Measurements from ENCODE around the gene ARFIP2. TPM values are rescaled to one million over a fixed set of nuclear protein-coding genes. Genes with fewer than 3 reads are reported as not detected.

The ARFIP2 gene
- total RNA-seq, 2 experiments from 2014 or later: 35.1 to 37.8 TPM

- peaks cover 7% of the 10 kb centered on the region for H3K36me3 Mint-ChIP-seq
- intact Hi-C loops (cut with micrococcal nuclease): no loop called here
- no peak for DNase-seq
- H3K27ac Mint-ChIP-seq: no peak overlapping the region
- POLR2A ChIA-PET: no interaction called here
- H3K9me3 Mint-ChIP-seq: no peaks in the 10 kb centered on the region
- CTCF ChIA-PET: interaction anchor here (2.0 kb wide), 2 partner anchors 15 to 80 kb away, joined by 7 to 8 read pairs; no protein-coding TSS in a partner anchor
- no peaks in the 10 kb centered on the region for H3K4me1 Mint-ChIP-seq (ENCODE audit: low read depth)
- H3K27me3 Mint-ChIP-seq: no peaks in the 10 kb centered on the region
- H3K4me3 Mint-ChIP-seq: no peak overlapping the region
Measured at GRCh38 chr11:6459099-6459450, 22.1 kb downstream of the ARFIP2 start.

DNA sequence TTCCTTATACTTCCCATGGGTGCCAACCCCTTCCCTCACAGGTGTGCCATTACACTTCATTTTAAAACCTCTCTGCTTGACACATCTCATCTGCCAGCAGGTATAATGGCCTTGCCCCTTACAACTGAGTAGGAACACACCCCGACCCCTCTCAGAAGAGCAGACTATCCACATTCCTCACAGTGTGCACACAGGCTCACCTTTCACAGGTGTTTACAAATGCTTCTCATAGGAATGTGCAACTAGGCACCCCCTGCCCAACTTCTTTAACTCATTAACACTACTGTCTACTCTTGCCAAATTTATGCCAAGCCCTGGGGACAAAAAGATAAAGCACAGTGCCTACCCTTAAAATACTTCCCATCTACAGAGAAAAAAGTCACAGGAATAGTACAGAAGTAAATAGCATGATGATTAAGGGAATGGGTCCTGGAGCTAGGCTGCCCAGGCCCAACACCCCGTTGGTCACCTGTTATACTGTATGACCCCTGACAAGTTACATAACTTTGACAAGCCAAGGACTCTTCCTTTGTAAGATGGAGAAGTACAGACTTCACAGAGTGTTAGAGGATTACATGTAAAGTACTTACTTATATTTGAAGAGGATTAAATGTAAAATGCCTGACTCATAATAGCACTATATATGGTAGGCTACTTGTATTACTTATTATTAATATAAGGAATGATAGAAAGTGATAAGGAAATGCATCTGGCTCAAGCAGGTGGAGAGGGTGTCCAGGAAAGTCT lies 22.6 kb downstream of the ARFIP2 start:
- H3K4me3 Mint-ChIP-seq: no peak overlapping the region
- POLR2A ChIA-PET: no interaction called here

GRCh38 chr11:6457581-6458320 lies 23.4 kb downstream of the ARFIP2 start:
- H3K27ac Mint-ChIP-seq: no peak overlapping the region
- no peaks in the 10 kb centered on the region for H3K27me3 Mint-ChIP-seq
- CTCF ChIA-PET: interaction anchor here (3.0 to 6.2 kb wide), 2 partner anchors 14 to 79 kb away, joined by 19 to 35 read pairs; no protein-coding TSS in a partner anchor

More for the DNA sequence above, 22.6 kb downstream of the ARFIP2 start:
- no peak overlapping the region for H3K27ac Mint-ChIP-seq
- CTCF ChIA-PET: interaction anchor here (2.0 kb wide), 2 partner anchors 15 to 79 kb away, joined by 7 to 8 read pairs; no protein-coding TSS in a partner anchor
- no peak for DNase-seq
- H3K4me1 Mint-ChIP-seq (ENCODE audit: low read depth): no peaks in the 10 kb centered on the region
- intact Hi-C loops (cut with micrococcal nuclease): no loop called here
- H3K9me3 Mint-ChIP-seq: no peaks in the 10 kb centered on the region
- no peaks in the 10 kb centered on the region for H3K27me3 Mint-ChIP-seq
- H3K36me3 Mint-ChIP-seq: peaks cover 3% of the 10 kb centered on the region

GRCh38 chr11:6456361-6457073 lies 24.6 kb downstream of the ARFIP2 start:
- CTCF ChIA-PET: interaction anchor here (3.0 to 6.2 kb wide), 2 partner anchors 13 to 78 kb away, joined by 19 to 35 read pairs; no protein-coding TSS in a partner anchor
- intact Hi-C loops (cut with micrococcal nuclease): no loop called here
- H3K4me1 Mint-ChIP-seq (ENCODE audit: low read depth): no peaks in the 10 kb centered on the region
- POLR2A ChIA-PET: no interaction called here
- no peak overlapping the region for H3K4me3 Mint-ChIP-seq
- H3K27me3 Mint-ChIP-seq: no peaks in the 10 kb centered on the region
- no peak for DNase-seq
- no peak overlapping the region for H3K27ac Mint-ChIP-seq
- no peaks in the 10 kb centered on the region for H3K9me3 Mint-ChIP-seq
- peaks cover 3% of the 10 kb centered on the region for H3K36me3 Mint-ChIP-seq

More at GRCh38 chr11:6457581-6458320, 23.4 kb downstream of the ARFIP2 start:
- DNase-seq: no peak
- peaks cover 3% of the 10 kb centered on the region for H3K36me3 Mint-ChIP-seq
- POLR2A ChIA-PET: no interaction called here
- intact Hi-C loops (cut with micrococcal nuclease): no loop called here
- H3K9me3 Mint-ChIP-seq: no peaks in the 10 kb centered on the region
- H3K4me3 Mint-ChIP-seq: no peak overlapping the region
- H3K4me1 Mint-ChIP-seq (ENCODE audit: low read depth): no peaks in the 10 kb centered on the region

DNA sequence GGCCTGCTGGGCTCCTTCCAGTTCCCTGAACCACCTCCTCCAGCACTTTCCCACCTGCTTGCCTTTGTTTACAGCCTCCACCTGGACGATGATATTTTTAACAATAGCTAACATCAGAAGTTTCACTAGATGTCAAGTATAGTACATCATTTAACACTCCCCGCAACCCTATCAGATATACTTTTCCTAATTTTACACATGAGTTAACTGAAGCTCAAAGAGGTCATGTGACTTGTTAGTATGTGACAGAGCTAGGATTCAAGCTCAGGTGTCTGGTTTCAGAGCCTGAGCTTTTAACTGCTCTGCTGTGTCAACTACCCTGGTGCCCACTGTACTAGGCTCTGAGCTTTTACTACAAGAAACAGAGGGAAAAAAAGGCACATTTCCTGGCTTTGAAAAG lies 26.1 kb downstream of the ARFIP2 start:
- Mint-ChIP-seq H3K4me3 (no peak overlapping the region), H3K9me3 (no peaks in the 10 kb centered on the region), H3K36me3 (peaks cover 3% of the 10 kb centered on the region), H3K27ac (no peak overlapping the region), H3K27me3 (no peaks in the 10 kb centered on the region), H3K4me1 (ENCODE audit: low read depth) (no peaks in the 10 kb centered on the region)
- no peak for DNase-seq
- POLR2A ChIA-PET: no interaction called here
- CTCF ChIA-PET: interaction anchor here (1.0 to 6.2 kb wide), 4 partner anchors 10 to 92 kb away, joined by 3 to 35 read pairs (median 13); no protein-coding TSS in a partner anchor
- intact Hi-C loops (cut with micrococcal nuclease): no loop called here

DNA sequence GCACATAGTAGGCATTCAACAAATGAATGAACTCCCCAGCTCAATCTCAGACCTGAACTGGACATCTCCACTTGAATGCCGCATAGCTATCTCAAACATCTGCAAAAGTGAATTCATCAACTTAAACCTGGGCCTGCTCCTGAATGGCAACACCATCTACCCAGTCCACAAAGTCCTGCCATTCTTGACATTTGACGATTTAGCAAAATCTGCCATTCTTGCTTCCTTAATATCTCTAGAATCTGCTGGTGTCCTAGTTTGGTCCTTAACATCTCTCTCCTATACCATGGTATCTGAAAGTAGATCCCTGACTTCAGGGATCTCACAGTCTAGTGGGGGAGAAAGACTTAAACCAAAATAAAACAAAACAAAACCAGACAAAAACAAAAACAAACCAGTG lies 28.0 kb downstream of the ARFIP2 start:
- ChIA-PET POLR2A (no interaction called here), CTCF (interaction anchor here (1.0 to 6.2 kb wide), 3 partner anchors 9 to 74 kb away, joined by 3 to 35 read pairs (median 13); no protein-coding TSS in a partner anchor)
- intact Hi-C loops (cut with micrococcal nuclease): no loop called here
- no peak for DNase-seq
- no peaks in the 10 kb centered on the region for H3K27me3 Mint-ChIP-seq
- H3K9me3 Mint-ChIP-seq: no peaks in the 10 kb centered on the region
- H3K36me3 Mint-ChIP-seq: peaks cover 3% of the 10 kb centered on the region
- no peak overlapping the region for H3K4me3 Mint-ChIP-seq
- H3K4me1 Mint-ChIP-seq (ENCODE audit: low read depth): no peaks in the 10 kb centered on the region
- no peak overlapping the region for H3K27ac Mint-ChIP-seq

- no peaks in the 10 kb centered on the region for H3K4me1 Mint-ChIP-seq (ENCODE audit: low read depth)
- intact Hi-C loops (cut with micrococcal nuclease): no loop called here
- H3K27ac Mint-ChIP-seq: no peak overlapping the region
- no peaks in the 10 kb centered on the region for H3K27me3 Mint-ChIP-seq
- no peak for DNase-seq
- POLR2A ChIA-PET: no interaction called here
- CTCF ChIA-PET: interaction anchor here (2.7 to 6.2 kb wide), 2 partner anchors 8 to 73 kb away, joined by 13 to 35 read pairs; no protein-coding TSS in a partner anchor
- no peak overlapping the region for H3K4me3 Mint-ChIP-seq
- H3K36me3 Mint-ChIP-seq: peaks cover 3% of the 10 kb centered on the region
- no peaks in the 10 kb centered on the region for H3K9me3 Mint-ChIP-seq
Measured at GRCh38 chr11:6452219-6452618, 28.9 kb downstream of the ARFIP2 start.

DNA sequence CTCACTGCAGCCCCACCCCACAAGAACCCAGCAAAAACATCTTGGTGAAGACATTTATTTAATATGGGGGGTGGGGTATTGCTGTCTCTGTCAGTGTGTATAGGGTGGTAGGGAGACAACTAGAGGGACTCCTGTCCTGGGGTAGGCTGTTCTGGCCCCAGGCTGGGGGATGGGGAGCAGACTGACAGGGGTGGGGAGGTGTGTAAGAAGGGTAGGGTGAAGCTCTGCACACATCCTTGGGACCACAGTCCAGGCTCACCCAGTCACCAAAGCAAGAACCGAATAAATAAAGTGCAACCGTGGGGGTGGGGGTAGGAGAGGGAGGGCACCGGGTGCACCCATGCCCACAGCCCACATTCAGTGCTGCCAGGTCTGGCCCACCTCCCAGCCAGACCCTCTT lies 32.6 kb downstream of the ARFIP2 start:
- POLR2A ChIA-PET: no interaction called here
- Mint-ChIP-seq H3K27ac (no peak overlapping the region), H3K4me1 (ENCODE audit: low read depth) (no peaks in the 10 kb centered on the region), H3K9me3 (no peaks in the 10 kb centered on the region), H3K27me3 (no peaks in the 10 kb centered on the region), H3K36me3 (no peaks in the 10 kb centered on the region), H3K4me3 (no peak overlapping the region)
- no peak for DNase-seq
- CTCF ChIA-PET: interaction anchor here (1.3 to 11.5 kb wide), 2 partner anchors 68 to 86 kb away, joined by 4 to 661 read pairs; no protein-coding TSS in a partner anchor
- intact Hi-C loops (cut with micrococcal nuclease): no loop called here

GRCh38 chr11:6443269-6444003 lies 37.7 kb downstream of the ARFIP2 start:
- Mint-ChIP-seq H3K27ac (no peak overlapping the region), H3K36me3 (no peaks in the 10 kb centered on the region), H3K27me3 (no peaks in the 10 kb centered on the region), H3K4me1 (ENCODE audit: low read depth) (no peaks in the 10 kb centered on the region), H3K9me3 (no peaks in the 10 kb centered on the region), H3K4me3 (no peak overlapping the region)
- CTCF ChIA-PET: interaction anchor here (0.5 to 11.5 kb wide), 44 partner anchors 9 to 302 kb away, joined by 3 to 661 read pairs (median 5); partner anchors contain the start of genes APBB1, ARFIP2, MRPL17 and SMPD1
- POLR2A ChIA-PET: interaction anchor here (0.5 to 2.0 kb wide), 7 partner anchors 14 to 148 kb away, joined by 3 to 14 read pairs (median 3); partner anchors contain the start of gene SMPD1
- intact Hi-C loops (cut with micrococcal nuclease): loop anchor here (1.0 to 2.0 kb wide), 5 partner anchors 24 to 64 kb away; partner anchors contain the start of gene APBB1
- DNase-seq: peak; percentile 66

- no peaks in the 10 kb centered on the region for H3K9me3 Mint-ChIP-seq
- no peak for DNase-seq
- POLR2A ChIA-PET: interaction anchor here (1.3 kb wide), 1 partner anchor 13 kb away, joined by 4 read pairs; no protein-coding TSS in a partner anchor
- no peaks in the 10 kb centered on the region for H3K36me3 Mint-ChIP-seq
- H3K27ac Mint-ChIP-seq: no peak overlapping the region
- no peak overlapping the region for H3K4me3 Mint-ChIP-seq
- no peaks in the 10 kb centered on the region for H3K4me1 Mint-ChIP-seq (ENCODE audit: low read depth)
- H3K27me3 Mint-ChIP-seq: no peaks in the 10 kb centered on the region
- CTCF ChIA-PET: interaction anchor here (1.0 to 11.5 kb wide), 9 partner anchors 19 to 182 kb away, joined by 3 to 661 read pairs (median 6); partner anchors contain the start of genes APBB1 and TPP1
- intact Hi-C loops (cut with micrococcal nuclease): loop anchor here (2.0 kb wide), 2 partner anchors 54 to 62 kb away; no protein-coding TSS in a partner anchor
Measured at GRCh38 chr11:6442441-6442840, 38.7 kb downstream of the ARFIP2 start.

DNA sequence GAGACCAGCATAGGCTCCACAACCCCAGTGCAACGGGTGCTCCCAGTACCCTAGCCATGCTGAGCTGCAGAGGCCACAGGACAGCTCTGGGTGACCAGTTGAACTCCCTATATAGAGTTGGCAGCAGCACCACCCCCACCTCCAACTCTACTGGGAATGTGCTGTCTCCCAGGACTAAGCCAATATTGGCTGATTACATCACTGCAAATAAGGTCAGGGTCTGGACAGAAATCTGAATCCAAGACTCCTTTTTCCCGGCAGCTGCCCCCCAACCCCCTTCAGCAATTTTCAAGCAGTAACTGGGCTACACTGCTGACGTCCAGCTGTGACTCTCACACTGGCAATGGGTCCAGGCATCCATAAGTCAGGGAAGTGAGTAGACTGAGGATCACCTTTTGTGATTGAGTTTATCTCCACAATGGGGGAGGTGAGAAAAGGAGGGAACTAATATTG lies 40.2 kb downstream of the ARFIP2 start, which contains the start of gene HPX:
TSS of gene HPX (minus strand) at position 82 of the 453 bp plus-strand sequence. CDS start at position 58, 24 bp downstream.
- H3K27me3 Mint-ChIP-seq: no peaks in the 10 kb centered on the region
- no peak within 1 kb of the TSS for H3K27ac Mint-ChIP-seq
- POLR2A ChIA-PET: interaction anchor here (1.5 kb wide), 1 partner anchor 62 kb away, joined by 4 read pairs; no protein-coding TSS in a partner anchor

More for the DNA sequence above, 40.2 kb downstream of the ARFIP2 start, which contains the start of gene HPX:
- no peak for DNase-seq
- Mint-ChIP-seq H3K9me3 (no peaks in the 10 kb centered on the region), H3K36me3 (no peaks in the 10 kb centered on the region), H3K4me3 (no peak within 1 kb of the TSS), H3K4me1 (ENCODE audit: low read depth) (no peaks in the 10 kb centered on the region)
- CTCF ChIA-PET: interaction anchor here (0.5 to 11.5 kb wide), 7 partner anchors 12 to 265 kb away, joined by 3 to 661 read pairs (median 3); no protein-coding TSS in a partner anchor
- intact Hi-C loops (cut with micrococcal nuclease): no loop called here
